GF-D8 (cell line): ENCODE results near the gene TRAPPC5.

Experiments used
- DNase-seq: peaks from one replicate; lab custom pipeline; 2025; lab: John Stamatoyannopoulos, UW

The TRAPPC5 gene

DNA sequence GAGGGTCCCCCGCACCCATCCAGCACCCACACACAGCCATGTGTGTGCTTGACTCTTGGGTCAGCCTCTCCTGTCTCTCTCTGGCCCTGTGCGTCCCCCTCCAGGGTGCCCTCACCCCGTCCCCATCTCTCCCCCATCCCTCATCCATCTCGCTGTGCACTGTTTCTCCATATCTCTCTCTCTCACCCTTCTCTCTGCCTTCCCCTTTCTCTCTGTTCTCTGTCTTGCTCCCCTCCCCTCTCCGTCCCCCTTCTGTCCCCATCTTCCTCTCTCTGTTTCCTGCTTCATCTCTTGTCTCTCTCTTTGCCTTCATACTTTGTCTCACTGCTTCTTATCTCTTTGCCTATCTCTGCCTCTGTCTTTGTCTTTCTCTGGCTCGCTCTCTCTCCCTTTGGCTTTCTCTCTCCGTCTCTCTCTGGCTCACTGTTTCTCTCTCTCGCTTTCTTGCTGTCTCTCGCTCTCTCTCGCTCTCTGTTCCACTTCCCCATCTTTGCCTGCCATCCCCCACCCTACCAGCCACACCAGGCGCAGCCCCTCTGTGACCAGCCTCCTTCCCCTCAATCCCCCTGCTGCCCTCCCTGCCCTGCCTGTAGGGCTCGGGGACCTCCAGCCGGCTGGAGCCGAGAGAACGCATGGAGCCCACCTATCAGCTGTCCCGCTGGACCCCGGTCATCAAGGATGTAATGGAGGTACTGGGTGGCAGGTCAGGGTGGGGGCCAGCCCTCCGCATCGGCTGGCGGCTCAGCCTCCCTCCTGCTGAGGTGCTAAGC is 34.8 kb upstream of the TRAPPC5 start:
- no peak for DNase-seq

- DNase-seq: no peak
Observed at GRCh38 chr19:7646426-7646700, 34.3 kb upstream of the TRAPPC5 start.

- DNase-seq: no peak
Observed at GRCh38 chr19:7647156-7647555, 33.5 kb upstream of the TRAPPC5 start.

- DNase-seq: no peak
Observed at GRCh38 chr19:7648265-7649014, 32.2 kb upstream of the TRAPPC5 start.

DNA sequence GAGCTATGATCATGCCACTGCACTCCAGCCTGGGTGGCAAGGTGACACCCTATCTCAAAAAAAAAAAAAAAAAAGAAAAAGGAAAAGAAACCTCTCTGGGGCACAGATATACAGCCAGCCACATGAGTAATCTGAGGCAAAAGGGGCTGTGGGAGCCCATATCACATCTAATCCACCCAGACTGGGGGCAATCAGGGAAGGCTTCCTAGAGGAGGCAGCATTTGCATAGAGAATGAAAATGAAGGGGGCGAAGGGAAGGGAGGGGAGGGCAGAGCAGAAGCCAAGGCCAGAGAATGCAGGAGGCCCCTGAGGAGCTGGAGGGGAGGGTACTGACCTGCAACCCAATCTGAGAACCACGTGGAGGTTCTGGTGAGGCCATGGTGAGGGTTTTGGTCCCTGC is 30.5 kb upstream of the TRAPPC5 start:
- DNase-seq: no peak

DNA sequence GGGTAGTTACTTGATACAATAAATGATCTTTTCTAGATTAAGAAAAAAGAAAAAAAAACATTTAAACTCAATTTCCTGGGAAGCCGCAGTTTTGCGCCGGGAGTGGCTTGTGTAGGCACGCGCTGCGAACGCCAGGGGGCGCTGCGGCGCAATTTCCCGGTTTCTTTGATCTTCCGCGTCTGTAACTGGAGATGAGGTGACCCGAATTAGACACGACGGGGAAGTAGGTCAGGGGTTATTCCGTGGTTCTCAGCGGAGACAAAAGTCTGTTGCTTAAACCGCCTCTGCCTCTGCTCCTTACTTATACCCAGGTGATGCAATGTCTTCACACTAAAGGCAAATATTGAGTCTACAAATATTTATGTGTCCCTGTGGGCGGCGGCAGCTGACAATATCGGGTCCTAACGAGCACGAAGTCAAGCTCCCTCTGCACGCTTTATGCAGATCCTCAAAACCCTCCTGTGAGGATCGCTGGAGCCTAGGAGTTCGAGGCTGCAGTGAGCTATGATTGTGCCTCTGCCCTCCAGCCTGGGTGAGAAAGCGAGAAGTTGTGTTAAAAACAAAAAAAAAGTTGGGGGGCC is 28.5 kb upstream of the TRAPPC5 start:
- DNase-seq: peak; percentile 95

GRCh38 chr19:7654401-7654800 is 26.2 kb upstream of the TRAPPC5 start:
- no peak for DNase-seq

DNA sequence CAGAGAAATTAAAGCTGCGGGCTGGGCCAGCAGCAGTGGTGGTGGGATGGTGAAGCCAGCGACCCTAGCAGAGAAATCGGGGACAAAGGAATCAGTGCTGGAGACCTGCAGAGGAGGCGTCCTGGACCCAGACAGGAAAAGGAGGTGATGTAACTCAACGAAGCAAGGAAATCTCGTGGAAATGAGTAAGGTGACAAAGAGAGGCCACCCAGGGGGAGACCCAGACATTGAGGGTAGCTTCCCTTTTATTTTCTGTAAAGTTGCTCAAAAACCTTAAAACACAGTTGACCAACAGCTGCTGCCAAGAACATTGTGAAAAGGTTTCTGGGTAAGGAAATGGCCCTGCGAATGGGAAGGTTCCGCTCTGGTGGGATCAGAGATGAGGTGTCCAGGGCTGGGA is 25.1 kb upstream of the TRAPPC5 start:
- DNase-seq: peak; percentile 92

GRCh38 chr19:7657131-7657751 is 23.4 kb upstream of the TRAPPC5 start:
- DNase-seq: peak; percentile 94

GRCh38 chr19:7658219-7658686 is 22.4 kb upstream of the TRAPPC5 start:
- no peak for DNase-seq

- DNase-seq: no peak
Observed at GRCh38 chr19:7661744-7662538, 18.7 kb upstream of the TRAPPC5 start.

- DNase-seq: no peak
Observed at GRCh38 chr19:7662657-7663056, 18.0 kb upstream of the TRAPPC5 start.

GRCh38 chr19:7663706-7664105 is 16.9 kb upstream of the TRAPPC5 start:
- DNase-seq: no peak

GRCh38 chr19:7665076-7665475 is 15.6 kb upstream of the TRAPPC5 start:
- no peak for DNase-seq

DNA sequence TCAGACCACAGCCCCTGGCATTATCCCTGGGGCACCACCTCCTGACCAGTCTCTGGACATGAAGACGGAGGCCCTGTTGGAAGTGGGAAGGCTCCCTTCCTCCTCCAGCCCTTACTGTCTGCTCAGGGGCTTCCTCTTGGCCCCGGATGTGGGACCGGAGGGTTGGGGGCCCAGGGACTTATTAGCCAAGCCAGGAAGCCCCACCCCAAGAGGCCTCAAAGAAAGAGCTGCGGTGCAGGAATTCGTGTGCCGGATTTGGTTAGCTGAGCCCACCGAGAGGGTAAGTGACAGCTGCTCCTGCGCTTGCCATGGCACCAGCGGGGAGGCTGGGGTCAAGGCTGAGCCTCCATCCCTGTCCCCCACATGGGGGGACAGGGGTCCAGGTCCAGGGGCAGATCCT is 11.8 kb upstream of the TRAPPC5 start, which contains the start of gene RETN:
Gene RETN, plus strand, starts transcription at position 208 of the 400 bp plus-strand sequence. CDS start 278 bp downstream, outside the sequence.
- DNase-seq: peak; percentile 7

GRCh38 chr19:7669641-7670040 is 11.0 kb upstream of the TRAPPC5 start:
- DNase-seq: no peak

DNA sequence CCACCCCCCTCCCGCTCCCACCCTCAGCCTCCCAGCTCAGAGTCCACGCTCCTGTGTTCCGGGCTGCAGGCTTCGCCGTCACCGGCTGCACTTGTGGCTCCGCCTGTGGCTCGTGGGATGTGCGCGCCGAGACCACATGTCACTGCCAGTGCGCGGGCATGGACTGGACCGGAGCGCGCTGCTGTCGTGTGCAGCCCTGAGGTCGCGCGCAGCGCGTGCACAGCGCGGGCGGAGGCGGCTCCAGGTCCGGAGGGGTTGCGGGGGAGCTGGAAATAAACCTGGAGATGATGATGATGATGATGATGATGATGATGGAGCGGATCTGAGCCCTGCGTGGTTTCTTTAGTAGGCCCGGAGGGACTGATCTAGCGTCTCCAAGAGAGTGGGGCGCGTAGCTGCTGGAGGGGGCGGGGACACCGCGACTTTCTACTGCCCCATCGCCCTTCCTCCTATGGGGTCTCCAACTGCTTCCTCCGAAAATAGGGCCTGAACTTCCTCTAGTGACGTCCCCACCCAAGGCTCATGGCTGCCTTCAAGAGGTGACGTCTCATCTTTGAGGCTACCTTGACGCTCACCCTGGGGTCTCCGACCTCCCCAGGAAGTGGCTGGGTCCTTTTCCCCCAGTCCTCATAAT is 10.4 kb upstream of the TRAPPC5 start:
- no peak for DNase-seq

DNA sequence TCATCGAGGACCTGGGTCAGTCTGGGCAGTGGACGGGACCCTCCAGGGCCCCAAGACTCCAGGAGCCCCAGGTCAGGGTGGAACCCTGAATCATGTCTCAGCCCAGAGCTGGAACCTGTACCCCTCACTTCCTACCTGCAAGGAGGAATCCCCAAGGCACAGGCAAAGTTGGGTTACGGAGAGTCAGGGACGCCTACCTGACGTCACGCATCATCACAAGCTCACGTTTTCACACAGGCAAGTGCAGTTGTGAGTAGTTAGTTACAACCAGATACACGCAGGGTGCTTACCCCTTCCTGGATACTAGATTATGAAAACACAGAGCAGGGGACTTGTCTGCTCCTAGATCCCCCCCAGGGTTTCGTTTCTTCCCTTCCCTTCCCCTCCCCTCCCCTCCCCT is 9.8 kb upstream of the TRAPPC5 start:
- no peak for DNase-seq

DNA sequence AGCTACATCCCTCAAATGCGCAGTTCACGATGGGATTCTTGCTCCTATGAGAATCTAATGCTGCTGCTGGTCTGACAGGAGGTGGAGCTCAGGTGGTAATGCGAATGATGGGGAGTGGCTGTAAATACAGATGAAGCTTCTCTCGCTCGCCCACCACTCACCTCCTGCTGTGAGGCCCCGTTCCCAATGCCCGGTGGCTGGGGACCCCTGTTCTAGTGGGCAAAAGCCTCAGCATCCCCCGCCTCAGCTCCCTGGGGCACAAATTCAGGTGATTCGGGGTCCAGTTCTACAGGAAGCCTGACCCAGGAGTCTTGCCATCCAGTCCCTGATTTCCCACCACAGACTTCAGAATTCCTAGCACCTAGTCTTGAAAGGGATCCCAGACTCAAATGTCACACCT is 8.1 kb upstream of the TRAPPC5 start:
- DNase-seq: no peak

DNA sequence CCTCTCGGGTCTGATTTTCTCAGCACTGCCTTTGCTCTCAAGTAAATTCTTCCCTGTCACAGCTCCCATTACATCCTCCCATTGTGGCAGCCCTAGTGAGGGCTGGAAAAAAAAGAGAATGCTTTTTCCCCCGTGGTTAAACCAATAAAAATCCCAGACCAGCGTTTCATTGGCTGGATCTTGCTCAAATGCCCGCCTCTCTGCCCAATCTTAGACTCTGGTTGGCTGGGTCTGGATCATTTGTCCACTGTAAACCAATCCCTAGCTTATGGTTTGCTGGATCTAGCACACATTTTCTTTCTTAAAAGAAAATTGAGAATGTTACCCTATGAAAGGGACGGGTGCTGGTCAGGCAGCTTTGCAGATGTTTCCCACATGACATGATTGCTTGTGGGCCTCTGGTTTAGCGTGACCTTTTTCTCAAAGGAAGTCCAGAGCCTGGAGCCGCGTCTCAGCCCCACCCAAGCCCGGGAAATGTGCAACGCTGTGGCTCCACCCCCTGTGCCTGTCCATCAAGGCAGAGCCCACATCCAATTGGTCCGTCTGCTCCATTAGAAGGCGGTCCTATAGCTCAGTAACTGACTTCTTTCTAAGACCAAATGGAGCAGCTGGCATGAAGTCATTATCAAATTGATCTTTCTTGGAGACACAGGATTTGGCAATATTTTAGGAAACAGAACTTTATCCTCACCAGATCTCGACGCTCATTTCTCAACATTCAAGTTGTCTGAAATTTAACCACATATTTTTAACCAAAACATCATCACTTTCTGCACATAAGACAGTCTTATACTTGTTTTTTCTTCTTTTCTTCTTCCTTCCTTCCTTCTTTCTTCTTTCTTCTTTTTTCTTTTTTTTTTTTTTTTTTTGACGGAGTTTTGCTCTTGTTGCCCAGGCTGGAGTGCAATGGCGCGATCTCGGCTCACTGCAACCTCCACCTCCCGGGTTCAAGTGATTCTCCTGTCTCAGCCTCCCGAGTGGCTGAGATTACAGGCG is 6.3 kb upstream of the TRAPPC5 start:
- DNase-seq: peak; percentile 99
